Right renal pelvis (tissue), 4 donors: ENCODE data around the gene LDLRAP1. TPM values are rescaled to one million over a fixed set of nuclear protein-coding genes. Genes with fewer than 3 reads are reported as not detected.

Source experiments
- DNase-seq, 4 donors: peaks; one replicate each; pipeline ENCODE4 v3.0.0-alpha.2; 2013; ENCODE audit warnings: low read depth in 4 of 4, low spot score in 3 of 4, missing footprints in 1 of 4
- polyA plus RNA-seq, 4 donors: library from polyadenylated mRNA; unstranded; fragments of 120-200 nt; gene quantifications; one replicate each; pipeline ENCODE4 v1.2.1, GENCODE V29; 2013; ENCODE audit not compliant: insufficient read length in 4 of 4

LDLRAP1 gene
- polyA plus RNA-seq, 4 donors, result 13.2 to 14.7 (median 14.0) TPM

GRCh38 chr1:25541889-25542658 is 1.3 kb upstream of the LDLRAP1 start:
- DNase-seq, result no peak

GRCh38 chr1:25543005-25543424 is 391 bp upstream of the LDLRAP1 start:
- DNase-seq, result no peak

- no peak for DNase-seq
Measured at GRCh38 chr1:25544243-25544764, 898 bp downstream of the LDLRAP1 start.

GRCh38 chr1:25544819-25545218 is 1.4 kb downstream of the LDLRAP1 start:
- DNase-seq, result no peak

GRCh38 chr1:25545767-25546166 is 2.4 kb downstream of the LDLRAP1 start:
- no peak for DNase-seq

- DNase-seq, result no peak
Measured at GRCh38 chr1:25546193-25546592, 2.8 kb downstream of the LDLRAP1 start.

GRCh38 chr1:25548601-25549000 is 5.2 kb downstream of the LDLRAP1 start:
- no peak for DNase-seq

- no peak for DNase-seq
Measured at GRCh38 chr1:25549273-25550154, 6.1 kb downstream of the LDLRAP1 start.

- no peak for DNase-seq
Measured at GRCh38 chr1:25550155-25550506, 6.7 kb downstream of the LDLRAP1 start.

- DNase-seq, result no peak
Measured at GRCh38 chr1:25550683-25551310, 7.4 kb downstream of the LDLRAP1 start.

- DNase-seq, result no peak
Measured at GRCh38 chr1:25553749-25554429, 10.5 kb downstream of the LDLRAP1 start.

GRCh38 chr1:25554430-25554780 is 11.0 kb downstream of the LDLRAP1 start:
- DNase-seq, result no peak

GRCh38 chr1:25554886-25555752 is 11.7 kb downstream of the LDLRAP1 start:
- DNase-seq, result no peak

GRCh38 chr1:25555753-25556092 is 12.3 kb downstream of the LDLRAP1 start:
- DNase-seq, result no peak

- DNase-seq, result no peak
Measured at GRCh38 chr1:25556132-25556670, 12.8 kb downstream of the LDLRAP1 start.

GRCh38 chr1:25556791-25557476 is 13.5 kb downstream of the LDLRAP1 start:
- no peak for DNase-seq

GRCh38 chr1:25557543-25557942 is 14.1 kb downstream of the LDLRAP1 start:
- DNase-seq, result no peak

- no peak for DNase-seq
Measured at GRCh38 chr1:25559031-25559430, 15.6 kb downstream of the LDLRAP1 start.

- DNase-seq, result no peak
Measured at GRCh38 chr1:25560001-25560400, 16.6 kb downstream of the LDLRAP1 start.
